ENCODE results near the gene HNRNPH1.

- TF ChIP-seq EZH2 (IDR thresholded peaks at IDR 0.05; ENCODE audit: borderline replicate concordance, low read length) (no peak), CTCF (conservative IDR thresholded peaks at IDR 0.05 in 1 of 2, IDR thresholded peaks at IDR 0.05 in 1 of 2; ENCODE audit: extremely low read depth in 1 of 2, insufficient read depth in 1 of 2, low read depth in 1 of 2, low read length in 2 of 2) (no peak)
These were observed 2.6 kb downstream of the HNRNPH1 start for GRCh38 chr5:179620703-179621350.
